GM19395 (cell line): Measurements from ENCODE around the gene ZCCHC13.
A peak's percentile ranks its signal among the peaks of the same experiment; 100 is the strongest.
"Not testable (repeated sequence)": the region's sequence is repeated elsewhere in the genome, so short reads cannot be mapped to it uniquely, and the experiment has no call there.

Source experiments
- ATAC-seq: cut with Tn5 transposase; IDR thresholded peaks from one replicate; pipeline ENCODE4 v1.9.1; 2021; ENCODE audit warnings: mild to moderate bottlenecking, moderate library complexity; ENCODE audit not compliant: unreplicated experiment

Gene ZCCHC13

GRCh38 chrX:74304016-74304415 lies at the start of gene ZCCHC13:
ZCCHC13 (plus strand) TSS chrX:74304180; CDS start chrX:74304267, 87 bp downstream.
- ATAC-seq, result no peak

GRCh38 chrX:74258111-74258510 lies 45.9 kb upstream of the ZCCHC13 start:
- not testable (repeated sequence) for ATAC-seq

- no peak for ATAC-seq
Observed at GRCh38 chrX:74259885-74260491, 44.0 kb upstream of the ZCCHC13 start.

GRCh38 chrX:74262452-74263209 lies 41.3 kb upstream of the ZCCHC13 start:
- no peak for ATAC-seq

- ATAC-seq, result no peak
Observed at GRCh38 chrX:74270393-74270792, 33.6 kb upstream of the ZCCHC13 start.

- ATAC-seq, result peak; percentile 83
Observed at GRCh38 chrX:74272230-74272629, 31.8 kb upstream of the ZCCHC13 start.

- ATAC-seq, result no peak
Observed at GRCh38 chrX:74274516-74274915, 29.5 kb upstream of the ZCCHC13 start.

GRCh38 chrX:74277320-74277719 lies 26.7 kb upstream of the ZCCHC13 start:
- ATAC-seq, result no peak

GRCh38 chrX:74277846-74278245 lies 26.1 kb upstream of the ZCCHC13 start:
- no peak for ATAC-seq

- no peak for ATAC-seq
Observed at GRCh38 chrX:74280759-74281158, 23.2 kb upstream of the ZCCHC13 start.

- ATAC-seq, result no peak
Observed at GRCh38 chrX:74284391-74284952, 19.5 kb upstream of the ZCCHC13 start.

- ATAC-seq, result no peak
Observed at GRCh38 chrX:74286950-74287740, 16.8 kb upstream of the ZCCHC13 start.

GRCh38 chrX:74291577-74291963 lies 12.4 kb upstream of the ZCCHC13 start:
- no peak for ATAC-seq

- peak; percentile 87 for ATAC-seq
Observed at GRCh38 chrX:74291964-74292807, 11.8 kb upstream of the ZCCHC13 start.

- ATAC-seq, result peak; percentile 2
Observed at GRCh38 chrX:74292808-74293123, 11.2 kb upstream of the ZCCHC13 start.

- ATAC-seq, result peak; percentile 40
Observed at GRCh38 chrX:74293343-74293946, 10.5 kb upstream of the ZCCHC13 start.

GRCh38 chrX:74295101-74295500 lies 8.9 kb upstream of the ZCCHC13 start:
- ATAC-seq, result no peak

- ATAC-seq, result no peak
Observed at GRCh38 chrX:74297766-74298165, 6.2 kb upstream of the ZCCHC13 start.

GRCh38 chrX:74300869-74301268 lies 3.1 kb upstream of the ZCCHC13 start:
- ATAC-seq, result no peak

- ATAC-seq, result no peak
Observed at GRCh38 chrX:74318672-74319071, 14.7 kb downstream of the ZCCHC13 start.
